GM21529 (cell line): ENCODE data around the gene SEC23A.
A peak's percentile ranks its signal among the peaks of the same experiment; 100 is the strongest.
"Not testable (repeated sequence)": the region's sequence is repeated elsewhere in the genome, so short reads cannot be mapped to it uniquely, and the experiment has no call there.

Experiments
- ATAC-seq: cut with Tn5 transposase; IDR thresholded peaks from one replicate; pipeline ENCODE4 v1.9.1; 2021; ENCODE audit not compliant: unreplicated experiment

SEC23A gene

DNA sequence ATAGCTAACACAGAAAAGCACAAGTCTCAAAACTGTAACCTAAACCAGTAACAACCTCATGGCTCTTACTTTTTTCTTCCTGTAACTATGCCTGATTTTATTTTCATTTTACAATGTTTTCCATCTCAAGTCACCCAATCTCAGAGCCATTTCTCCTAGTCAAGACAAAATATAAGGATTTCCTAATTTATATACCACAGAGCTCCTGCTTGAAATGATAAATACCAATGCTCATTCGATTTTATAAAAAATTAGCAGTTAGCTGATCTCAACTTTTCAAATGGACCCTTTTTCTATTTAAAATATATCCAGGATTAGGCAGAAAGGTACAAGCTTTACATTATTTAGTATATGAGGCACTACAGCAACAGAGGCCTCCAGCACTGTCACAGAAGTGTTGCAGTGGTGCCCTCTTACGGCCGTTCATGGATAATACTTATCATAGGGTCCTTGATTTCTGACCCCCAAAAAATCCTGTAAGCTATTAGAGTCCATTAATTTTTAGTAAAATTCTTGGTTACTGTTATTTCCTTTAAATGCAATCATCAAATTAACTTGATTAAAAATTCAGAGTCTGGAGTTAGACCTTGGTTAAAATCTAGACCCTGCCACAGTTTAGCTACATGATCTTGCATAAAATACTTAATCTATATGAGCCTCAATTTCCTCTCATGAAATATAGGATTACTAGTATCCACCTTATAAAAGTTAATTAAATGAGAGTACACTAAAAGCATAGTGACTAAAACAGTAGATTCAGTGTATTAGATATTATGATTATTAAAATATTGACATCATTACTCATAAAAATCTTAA lies 68.3 kb downstream of the SEC23A start:
- no peak for ATAC-seq

DNA sequence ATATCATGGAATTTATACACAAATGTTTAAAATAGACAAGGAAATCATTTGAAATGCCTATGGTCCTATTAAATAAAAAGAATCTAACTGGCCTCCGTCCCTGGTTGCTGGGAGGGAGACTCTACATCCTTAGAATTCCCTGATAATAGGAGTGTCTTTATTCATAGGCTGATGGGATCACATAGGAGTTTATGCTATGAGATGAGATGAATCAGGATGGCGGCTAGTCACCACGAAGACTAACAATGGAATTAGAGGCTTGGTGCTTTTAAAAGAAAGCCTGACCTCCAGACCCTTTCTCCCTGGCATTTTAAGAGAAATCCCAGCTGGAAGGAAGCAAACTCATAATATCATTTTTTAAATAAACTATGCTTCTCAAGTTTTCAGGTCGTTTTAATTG lies 69.7 kb downstream of the SEC23A start:
- ATAC-seq: no peak

DNA sequence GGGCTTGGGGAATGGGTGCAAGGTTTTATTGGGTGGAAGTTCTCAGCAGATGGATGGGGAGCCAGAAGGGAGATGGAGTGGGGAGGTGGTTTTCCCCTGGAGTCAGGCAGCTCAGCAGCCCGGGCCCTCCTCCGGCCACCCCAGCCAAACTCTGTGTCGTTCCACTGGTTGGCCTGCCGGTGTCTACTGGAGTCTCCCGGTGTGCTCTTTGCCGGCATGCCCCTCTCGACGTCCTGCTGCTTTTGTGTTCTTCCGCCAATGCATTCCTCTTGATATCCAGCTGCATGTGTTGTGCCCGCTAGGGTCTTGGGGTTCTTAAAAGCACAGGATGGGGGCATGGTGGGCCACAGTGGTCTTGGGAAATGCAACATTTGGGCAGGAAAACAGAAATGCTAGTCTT lies 72.8 kb downstream of the SEC23A start:
- no peak for ATAC-seq

DNA sequence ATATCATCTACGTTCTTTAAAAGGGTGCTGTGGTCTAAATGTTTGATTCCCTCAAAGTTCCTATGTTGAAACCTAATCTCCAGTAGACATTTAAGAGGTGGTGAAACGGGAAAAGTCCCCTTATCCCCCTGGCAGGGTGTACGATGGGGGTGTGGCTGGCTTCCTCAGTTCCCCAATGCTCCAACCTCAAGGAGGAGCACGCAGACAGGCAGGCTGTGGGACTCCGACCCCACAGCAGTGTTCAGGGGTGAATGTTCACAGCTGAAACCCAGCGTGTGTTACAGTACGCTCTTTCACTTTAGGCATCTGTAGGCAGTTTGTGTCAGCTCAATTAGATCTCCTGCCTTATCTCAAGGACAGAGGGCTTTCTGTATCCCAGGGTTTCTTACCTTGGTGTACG lies 73.2 kb downstream of the SEC23A start:
- no peak for ATAC-seq

DNA sequence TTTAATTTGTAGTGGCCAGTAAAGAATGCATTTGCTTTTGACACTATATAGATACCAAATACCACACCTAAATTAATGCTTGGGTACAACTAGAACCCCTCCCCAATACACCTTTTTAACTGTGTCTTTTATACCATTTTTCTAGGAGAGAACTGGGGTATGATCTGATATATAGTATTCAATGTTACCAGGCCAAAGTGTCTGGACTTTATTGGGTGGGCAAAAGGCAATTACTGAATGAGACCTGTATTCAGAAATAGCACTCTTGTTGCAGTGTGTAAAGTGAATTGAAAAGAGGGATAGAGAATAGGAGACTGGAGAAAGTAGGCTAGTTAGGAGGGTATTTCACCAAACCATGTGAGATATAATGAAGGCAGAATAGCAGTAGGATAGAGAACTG lies 74.4 kb downstream of the SEC23A start:
- no peak for ATAC-seq

DNA sequence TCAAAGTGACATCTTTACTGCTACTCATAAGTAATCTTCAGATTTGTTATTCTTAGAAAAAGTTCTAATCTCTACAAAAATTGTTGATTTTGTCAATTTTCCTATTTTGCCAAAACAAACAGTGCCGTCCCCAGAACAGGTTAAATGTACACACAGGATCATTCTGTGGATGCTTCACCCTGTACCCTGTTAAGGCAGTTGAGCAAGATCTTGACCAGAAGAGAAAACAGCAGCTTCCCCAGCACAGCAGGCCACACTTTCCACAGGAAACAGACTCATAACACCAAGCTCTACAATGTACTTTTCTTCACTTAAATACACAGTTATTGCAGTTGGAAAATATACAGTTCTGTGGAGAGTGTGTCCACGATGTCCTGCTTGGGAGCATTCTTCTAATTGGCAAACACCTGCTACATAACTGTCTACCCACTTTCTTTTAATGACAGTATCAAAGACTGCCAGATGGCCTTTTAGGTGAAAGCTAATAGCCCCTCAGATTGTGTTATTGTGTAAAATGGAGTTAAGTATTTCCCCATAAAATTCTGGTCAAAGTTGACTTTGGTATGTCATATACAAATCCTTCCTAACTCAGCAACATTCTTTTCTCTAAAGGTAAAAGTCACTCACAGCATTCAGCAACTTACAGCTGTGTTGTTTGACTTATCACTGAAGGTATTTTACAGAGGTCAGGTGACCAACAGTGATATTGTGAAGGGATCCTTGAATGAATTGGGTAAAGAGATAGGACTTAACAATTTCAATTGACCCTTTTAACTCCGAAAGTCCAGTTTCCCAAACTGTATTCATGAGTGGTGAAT lies 77.0 kb downstream of the SEC23A start:
- ATAC-seq: no peak

DNA sequence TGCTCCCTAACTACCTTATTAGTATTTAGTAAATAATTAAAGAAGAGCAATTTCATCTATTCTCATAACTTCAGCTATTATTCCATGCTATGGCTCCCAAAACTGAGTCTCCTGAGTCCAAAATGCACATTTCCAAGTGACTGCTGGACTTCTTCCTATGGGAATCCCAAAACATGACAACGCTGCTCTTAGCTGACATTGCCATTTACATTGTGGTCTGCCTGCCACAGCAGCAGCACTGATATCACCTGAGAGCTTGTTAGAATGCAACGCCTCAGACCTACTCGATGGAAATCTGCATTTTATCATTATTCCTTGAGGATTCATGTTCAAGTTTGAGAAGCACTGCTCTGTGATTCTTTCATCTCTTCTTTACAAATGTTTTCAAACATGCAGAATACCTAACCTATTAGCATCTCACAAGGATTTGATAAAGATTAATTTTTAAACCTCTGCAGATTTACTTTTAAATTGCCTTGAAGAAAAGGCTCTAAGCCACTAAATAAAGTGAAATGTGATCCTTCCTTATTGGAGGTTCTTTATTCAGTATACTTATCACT lies 77.7 kb downstream of the SEC23A start:
- no peak for ATAC-seq

DNA sequence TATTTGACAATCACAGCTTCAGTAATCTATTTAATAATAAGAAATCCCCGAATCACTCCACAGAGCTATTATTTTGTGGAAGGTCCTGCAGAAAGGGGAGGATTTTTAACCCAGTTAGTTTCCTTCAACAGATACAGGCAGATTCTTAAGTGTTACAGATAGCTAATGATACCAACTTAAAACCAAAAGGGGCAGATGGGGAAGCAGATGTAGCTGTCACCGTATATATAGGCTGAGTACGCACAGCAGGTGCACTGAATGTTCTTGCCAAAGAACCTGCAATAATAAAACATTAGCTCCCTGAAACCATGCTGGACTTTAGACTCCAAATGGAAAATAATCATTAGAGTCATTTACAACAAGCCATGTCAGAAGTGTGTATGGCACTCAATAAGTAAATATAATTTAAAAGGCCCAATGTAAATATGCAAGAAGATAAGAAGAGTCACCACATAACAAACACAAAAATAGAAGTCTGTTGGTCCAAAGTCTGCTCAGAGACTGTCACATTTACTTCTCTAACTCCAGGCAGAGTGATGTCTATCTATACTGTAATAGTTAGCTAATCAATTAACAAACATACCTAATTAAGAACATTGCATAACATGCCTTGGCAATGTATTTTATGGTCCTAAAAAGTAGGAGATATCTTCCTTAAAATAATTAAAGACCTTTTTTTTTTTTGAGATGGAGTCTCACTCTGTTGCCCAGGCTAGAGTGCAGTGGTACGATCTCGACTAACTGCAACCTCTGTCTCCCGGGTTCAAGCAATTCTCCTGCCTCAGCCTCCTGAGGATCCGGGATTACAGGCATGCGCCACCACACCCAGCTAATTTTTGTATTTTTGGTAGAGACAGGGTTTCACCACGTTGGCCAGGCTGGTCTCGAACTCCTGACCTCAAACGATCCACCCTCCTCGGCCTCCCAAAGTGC lies 78.8 kb downstream of the SEC23A start:
- no peak for ATAC-seq

DNA sequence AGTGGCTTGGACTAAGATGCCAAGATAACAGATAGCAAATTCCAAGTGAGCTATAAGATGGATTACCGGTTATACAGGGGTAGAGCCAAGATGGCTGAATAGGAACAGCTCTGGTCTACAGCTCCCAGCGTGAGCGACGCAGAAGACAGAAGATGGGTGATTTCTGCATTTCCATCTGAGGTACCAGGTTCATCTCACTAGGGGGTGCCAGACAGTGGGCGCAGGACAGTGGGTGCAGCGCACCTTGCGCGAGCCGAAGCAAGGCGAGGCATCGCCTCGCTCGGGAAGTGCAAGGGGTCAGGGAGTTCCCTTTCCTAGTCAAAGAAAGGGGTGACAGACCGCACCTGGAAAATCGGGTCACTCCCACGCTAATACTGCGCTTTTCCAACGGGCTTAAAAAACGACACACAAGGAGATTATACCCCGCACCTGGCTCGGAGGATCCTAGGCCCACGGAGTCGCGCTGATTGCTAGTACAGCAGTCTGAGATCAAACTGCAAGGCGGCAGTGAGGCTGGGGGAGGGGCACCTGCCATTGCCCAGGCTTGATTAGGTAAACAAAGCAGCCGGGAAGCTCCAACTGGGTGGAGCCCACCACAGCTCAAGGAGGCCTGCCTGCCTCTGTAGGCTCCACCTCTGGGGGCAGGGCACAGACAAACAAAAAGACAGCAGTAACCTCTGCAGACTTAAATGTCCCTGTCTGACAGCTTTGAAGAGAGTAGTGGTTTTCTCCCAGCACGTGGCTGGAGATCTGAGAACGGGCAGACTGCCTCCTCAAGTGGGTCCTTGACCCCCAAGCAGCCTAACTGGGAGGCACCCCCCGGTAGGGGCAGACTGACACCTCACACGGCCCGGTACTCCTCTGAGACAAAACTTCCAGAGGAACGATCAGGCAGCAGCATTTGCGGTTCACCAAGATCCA lies 85.7 kb downstream of the SEC23A start:
- ATAC-seq: not testable (repeated sequence)

DNA sequence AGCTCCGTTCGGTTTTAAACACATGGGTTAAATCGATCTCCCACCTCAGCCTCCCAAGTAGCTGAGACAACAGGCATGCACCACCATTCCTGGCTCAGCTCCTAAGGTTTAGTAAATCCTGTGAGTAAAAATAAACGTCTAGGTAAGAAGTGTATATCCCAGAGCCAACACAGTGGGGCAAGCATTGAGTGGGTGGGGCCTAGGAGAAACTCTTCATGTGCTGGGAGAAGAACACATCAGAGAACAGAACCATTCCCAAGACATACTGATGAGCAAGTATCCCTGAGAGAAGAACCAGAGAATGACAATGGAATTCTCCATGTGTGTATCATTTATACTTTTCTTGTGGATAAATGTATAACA lies 86.3 kb downstream of the SEC23A start:
- ATAC-seq: no peak

DNA sequence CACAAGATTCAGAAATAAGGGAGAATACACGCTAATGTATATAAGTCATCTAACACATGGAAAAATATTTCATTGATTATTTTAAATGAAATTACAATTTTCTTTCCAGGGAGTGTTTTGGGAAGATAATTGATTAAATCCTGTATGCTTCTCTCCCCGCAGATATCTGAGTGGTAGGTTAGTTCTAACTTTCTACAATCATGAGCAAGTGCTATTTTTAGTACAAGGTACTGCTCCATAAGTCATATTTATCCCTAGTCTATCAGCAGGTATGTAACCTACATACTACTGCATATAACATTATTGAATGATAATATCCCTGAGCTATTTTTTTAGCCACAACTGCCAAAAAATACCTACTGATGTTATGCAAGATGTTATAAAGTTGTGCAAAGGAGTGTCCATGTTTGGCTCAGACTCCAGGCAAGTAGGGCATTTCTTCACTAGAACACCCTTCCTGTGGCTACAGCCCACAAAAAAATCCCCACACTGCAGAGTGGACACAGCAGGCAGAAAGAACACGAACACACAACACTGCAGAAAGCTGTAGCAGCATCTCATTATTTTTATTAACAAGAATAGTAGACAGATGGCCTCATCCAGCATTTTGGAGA lies 87.0 kb downstream of the SEC23A start:
- ATAC-seq: no peak

DNA sequence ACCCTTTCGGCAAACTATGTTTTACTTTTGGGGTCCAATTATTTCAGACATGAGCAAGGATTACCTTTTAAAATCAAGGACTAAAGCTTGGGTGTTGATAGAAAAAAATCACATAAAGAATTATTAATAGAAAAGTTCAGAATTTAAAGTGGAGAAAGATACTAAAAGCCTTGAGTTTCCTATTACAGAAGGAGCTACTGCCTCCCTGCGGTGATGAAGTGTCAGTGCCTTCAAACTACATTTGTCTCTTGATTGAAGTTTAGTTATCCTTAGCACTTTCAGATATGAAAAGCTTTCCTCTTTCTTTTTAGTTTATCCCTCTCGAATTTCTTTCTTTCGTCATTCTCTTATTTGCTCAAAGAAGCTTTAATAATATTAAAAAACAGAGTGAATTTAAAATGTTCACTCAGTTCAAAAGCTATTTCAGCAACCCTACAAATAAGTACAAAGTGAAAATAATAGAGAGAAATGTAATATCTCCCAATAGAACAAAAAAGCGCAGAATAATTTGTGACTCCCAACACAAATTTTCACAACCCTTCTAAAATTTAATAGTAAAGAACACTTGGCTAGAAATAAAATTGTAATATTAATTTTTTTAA lies 87.6 kb downstream of the SEC23A start:
- ATAC-seq: peak; percentile 81

DNA sequence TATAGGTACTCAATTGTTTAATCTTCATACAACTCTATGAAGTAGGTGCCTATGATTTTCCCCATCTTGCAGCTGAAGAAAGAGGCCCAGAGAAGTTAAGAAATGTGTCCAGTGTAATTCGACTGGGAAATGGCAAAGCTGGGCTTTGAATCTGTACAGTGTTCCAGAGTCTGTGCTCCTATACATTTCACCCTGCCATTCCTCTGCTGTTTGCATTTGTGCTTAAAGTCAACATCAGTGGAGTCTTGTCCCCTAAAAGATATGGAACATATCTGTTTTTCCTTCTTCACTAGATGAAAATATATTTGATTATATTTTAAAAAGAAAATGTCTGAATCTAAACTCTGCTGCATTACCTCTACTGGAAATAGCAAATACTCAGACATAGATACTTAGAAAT lies 88.6 kb downstream of the SEC23A start:
- no peak for ATAC-seq

DNA sequence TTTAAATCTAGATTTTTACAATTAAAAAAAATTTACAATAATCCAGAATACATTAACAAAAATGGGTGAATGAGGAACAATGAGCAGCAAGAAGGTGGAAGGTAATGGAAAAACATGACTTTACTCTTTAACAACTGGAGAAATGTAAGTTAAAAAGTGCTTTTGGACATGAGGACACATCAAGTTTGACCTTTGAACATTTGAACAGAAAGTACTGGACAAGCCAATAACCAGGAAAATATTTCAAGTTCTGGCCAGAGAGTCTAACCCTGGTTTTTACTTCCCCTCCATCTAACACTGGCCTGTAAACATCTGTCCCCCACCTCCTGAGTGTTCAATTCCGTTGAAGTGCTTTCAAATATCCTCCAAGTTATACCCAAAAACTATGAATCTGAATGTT lies 94.1 kb downstream of the SEC23A start:
- ATAC-seq: not testable (repeated sequence)

DNA sequence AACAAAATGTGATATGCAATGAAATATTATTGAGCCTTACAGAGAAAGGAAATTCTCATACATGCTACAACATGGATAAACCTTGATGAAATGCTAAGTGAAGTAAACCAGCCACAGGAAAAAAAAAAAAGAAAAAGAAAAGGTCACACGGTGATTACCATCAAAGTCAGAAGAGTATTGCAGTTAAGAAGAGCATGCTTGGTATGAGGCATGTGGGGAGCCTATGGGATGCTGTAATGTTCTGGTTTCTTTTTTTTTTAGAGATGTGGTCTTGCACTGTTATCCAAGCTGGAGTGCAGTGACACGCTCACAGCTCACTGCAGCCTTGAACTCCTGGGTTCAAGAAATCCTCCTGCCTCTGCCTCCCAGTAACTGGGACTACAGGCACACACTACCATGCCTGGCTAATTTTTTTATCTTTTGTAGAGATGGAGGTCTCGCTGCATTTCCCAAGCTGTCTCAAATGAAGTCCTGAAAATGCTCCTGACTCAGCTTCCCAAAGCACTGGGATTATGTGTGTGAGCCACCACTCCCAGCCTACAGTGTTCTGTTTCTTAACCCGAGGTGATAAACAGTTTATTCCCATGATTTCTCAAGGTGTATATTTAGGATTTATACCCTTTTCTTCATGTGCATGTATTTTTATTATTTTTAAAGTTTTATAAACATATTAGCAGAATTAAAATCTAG lies 96.2 kb downstream of the SEC23A start:
- no peak for ATAC-seq

DNA sequence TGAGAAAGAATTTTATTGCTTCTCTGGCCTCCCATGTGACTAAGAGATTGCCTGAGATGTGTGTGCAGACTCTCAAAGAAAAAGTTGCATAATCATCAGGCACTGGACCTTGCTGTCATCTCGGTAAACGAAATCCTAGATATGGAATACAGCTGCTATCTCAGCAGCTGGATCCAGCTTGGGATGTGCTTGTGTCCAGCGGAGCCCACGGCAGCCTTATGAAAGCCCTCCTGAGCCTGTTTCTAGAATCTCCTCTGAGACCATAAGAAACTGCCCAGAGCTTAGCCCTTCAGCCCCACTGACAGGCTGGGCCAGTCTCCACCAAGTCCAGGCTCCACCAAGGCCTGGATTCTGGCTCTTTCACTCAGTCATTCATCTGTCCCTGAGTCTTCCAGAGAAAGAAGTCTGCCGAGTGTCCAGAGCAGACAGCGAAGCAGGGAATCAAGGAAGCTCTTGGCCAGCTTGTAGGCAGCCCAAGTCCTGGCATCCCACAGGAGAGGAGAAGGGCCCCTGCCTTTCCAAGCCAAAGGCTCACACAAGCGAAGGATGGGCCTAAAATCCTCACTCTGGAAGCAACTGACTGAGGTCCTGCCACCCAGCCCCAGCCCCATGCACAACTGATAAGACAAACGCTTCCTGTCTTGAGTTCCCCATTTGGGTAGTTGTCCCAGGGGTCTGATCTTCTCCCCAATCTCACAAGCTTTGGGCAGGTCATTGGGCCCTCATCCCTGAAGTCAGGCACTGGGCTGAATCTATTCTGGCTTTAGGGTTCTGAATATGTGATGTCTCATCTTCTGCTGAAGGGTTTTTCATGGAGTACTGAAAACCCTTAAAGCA lies 97.8 kb downstream of the SEC23A start:
- no peak for ATAC-seq

DNA sequence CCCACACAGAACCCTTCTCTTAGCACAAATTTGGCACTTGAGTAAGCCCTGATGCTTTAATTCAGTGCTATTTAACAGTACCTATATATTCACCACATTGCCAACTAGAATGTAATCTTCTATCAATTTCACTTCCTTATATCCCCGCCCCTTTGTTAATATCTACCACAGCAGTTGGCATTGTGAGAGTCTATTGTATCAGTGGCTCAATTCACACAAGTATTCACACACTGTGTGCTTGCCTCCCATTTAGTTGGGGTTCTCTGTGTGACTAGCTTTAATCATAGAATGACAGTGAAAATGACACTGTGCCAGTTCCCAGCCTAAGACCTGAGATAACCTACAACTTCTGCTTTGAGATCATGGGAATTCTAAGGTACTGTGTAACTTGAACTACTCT lies 103.1 kb downstream of the SEC23A start:
- ATAC-seq: no peak

DNA sequence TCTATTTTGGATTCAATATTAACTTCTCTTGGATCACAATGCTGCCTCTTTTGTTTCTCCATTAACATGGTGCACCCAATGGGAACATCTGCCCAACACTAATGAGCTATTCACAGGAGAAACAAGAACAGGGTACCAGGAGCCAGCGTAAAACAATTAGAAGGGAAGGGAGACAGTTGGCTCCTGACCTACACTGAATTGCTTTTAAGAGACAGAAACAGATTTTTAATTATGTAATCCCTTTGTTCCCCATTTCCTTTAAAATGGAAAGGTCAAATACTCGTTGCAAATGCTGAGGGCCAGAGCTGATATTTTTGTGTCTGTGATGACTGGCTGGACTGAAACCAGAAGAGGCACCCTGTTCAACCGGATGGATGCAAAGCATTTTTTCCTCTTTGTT lies 108.3 kb downstream of the SEC23A start:
- no peak for ATAC-seq
